ENCODE results near the gene ZNF567.
"Not testable (repeated sequence)": the region's sequence is repeated elsewhere in the genome, so short reads cannot be mapped to it uniquely, and the experiment has no call there.

ZNF567 gene

DNA sequence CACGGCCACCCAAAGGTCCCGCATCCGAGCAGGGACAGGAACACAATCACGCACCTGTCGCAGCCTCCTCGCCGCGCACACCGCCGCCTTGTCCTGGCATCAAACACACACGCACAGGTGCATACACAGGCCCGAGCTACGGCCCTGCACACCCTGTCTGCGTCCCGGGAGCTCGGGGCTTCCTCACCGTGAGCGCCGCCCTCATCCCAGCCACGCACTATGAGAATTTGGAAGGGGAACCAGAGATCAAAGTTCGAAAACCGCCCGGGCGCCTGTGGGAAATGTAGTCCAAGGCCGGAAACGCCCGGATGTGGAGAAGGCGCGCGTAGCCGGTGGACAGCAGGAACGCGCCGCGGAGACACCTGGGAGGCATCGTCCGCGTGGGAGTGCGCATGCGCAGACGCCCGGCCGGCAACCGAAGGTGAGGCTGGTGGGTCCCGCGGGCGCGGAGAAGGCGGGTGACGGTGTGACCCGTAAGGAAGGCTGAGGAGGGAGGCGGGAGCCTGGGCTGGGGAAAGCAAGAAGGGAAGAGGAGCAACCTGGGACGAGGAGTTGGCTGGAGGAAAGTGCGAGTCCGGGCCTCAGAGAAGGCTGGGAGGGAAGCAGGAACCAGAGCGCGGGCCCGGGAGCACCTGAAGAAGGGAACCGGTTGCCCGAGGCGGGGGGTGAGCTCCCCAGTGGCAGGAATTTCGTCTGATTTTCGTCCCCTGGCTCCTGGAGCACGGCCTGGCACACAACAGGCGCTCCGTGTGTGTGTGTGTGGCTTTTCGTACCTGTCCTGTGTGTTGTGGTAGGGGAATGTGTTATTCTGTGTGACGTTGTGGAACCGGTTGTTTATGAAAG, at the start of gene ZNF567:
ZNF567 (plus strand) TSS at position 399 of the 843 bp plus-strand sequence. CDS start 7,256 bp downstream, outside the sequence.
- DNase-seq (ENCODE audit: low read depth in 2 of 2), result peak; percentile 98

DNA sequence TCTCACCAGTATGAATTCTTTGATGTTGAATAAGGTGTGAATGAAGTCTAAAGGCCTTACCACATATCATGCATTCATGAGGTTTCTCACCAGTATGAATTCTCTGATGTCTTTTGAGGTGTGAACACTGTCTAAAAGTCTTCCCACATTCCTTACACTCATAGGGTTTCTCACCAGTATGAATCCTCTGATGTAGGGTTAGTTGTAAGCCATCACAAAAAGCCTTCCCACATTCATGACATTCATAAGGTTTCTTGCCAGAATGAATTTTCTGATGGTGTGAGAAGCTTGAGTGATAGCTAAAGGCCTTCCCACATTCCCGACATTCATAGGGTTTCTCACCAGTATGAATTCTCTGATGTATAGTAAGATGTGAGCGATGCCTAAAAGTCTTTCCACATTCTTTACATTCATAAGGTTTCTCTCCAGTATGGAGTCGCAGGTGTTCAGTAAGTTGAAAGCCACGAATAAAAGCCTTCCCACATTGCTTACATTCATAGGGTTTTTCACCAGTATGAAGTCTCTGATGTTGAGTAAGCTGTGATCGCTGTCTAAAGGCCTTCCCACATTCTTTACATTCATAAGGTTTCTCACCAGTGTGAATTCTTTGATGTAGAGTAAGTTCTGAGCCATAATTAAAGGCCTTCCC, 48.4 kb upstream of the ZNF567 start:
- DNase-seq (ENCODE audit: low read depth in 2 of 2), result no peak

DNA sequence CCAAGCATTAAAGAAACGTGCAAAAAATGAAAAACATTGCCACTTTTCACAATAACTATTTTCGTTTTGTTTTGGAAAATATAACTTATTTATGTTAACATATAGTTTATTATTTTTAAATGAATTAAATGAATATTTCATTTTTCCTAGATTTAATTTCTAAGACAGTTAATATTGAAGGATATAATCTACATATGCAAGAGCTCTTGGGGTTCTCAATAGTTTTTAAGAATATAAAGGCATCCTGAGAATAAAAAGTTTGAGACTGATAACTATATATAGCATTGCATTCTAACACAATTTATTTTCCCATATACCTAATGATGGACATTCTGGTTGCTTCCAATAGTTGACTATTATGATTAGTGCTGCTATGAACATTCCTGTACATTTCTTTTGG, 40.7 kb upstream of the ZNF567 start:
- DNase-seq (ENCODE audit: low read depth in 2 of 2), result no peak

DNA sequence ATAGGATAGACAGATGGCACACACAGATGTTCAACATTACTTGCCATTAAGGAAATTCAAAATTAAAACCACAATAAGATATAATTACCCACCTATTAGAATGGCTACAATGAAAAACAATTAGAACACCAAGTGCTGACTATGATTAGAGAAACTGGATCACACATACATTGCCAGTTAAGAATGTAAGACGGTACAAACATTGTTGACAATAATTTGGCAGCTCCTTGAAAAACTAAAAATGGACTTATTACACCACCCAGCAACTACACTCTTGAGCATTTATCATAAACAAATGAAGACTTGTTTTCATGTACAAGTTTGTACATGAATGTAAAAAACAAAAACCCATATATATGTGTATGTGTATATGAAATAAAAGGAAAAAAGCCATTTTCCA, 34.5 kb upstream of the ZNF567 start:
- DNase-seq (ENCODE audit: low read depth in 2 of 2), result no peak

DNA sequence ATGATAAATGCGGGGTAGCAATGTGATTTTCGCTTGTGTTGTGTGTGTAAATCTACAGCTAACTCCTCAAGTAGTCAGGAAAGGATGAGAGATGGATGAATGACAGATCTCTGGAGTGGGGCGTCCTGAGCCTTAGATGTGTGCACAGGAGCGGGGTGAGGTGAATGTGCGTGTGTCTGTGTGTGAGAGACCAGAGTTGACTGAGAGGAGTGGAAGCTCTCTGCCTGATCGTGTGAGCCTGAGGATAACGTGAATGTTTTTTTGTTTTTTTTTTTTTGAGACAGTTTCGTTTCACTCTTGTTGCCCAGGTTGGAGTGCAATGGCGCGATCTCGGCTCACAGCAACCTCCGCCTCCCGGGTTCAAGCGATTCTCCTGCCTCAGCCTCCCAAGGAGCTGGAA, 21.6 kb upstream of the ZNF567 start:
- DNase-seq (ENCODE audit: low read depth in 2 of 2), result no peak

DNA sequence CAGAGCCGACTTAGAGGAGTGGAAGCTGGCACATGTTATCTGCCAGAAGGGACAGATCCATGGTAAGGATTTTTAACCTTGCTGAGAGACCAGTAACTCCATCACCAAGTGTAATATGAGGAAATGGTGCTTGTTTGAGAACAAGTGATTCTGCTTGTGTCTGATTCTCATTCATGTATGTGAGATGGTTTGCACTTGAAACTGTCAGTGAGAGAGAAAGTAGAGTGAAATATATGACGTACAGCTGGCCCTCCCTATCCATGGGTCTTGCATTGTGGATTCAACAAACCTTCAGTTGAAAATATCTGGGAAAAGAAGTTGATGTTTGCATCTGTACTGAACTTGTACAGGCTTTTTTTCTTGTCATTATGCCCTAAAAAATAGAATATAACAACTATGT, 18.8 kb upstream of the ZNF567 start:
- no peak for DNase-seq (ENCODE audit: low read depth in 2 of 2)

DNA sequence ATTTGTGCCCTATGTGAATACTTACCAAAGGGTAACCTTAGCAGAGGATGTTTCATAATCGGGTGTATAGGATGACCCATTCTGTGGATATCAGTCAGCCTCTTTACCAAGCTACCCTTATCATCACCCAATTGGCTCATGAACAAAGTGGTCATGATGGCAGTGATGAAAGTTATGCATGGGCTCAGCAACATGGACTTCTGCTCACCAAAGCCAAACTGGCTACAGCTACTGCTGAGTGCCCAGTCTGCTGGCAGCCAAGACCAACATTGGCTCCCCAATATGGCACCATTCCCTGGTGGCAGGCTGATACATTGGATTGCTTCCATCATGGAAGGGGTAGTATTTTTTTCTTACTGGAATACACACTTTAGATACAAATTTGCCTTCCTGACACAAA, 15.0 kb upstream of the ZNF567 start:
- DNase-seq (ENCODE audit: low read depth in 2 of 2), result no peak

DNA sequence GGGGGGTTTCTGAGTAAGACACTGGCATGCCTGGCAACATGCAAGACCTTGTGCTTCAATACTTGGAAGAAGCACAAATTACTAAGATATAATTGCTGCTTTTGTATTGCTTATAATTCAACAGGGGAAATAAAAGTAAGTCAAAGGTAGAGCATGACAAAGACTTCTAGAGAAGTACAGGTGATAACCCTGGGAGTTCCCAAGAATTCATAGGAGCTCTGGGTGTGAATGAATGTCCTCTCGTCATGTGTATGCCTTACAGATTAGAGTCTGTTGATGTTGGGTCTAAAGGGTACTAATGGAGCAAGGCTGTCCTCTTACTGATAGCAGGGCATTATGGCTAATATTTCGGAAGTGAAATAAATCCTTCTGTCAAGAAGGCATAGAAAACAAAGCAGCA, 13.2 kb upstream of the ZNF567 start:
- no peak for DNase-seq (ENCODE audit: low read depth in 2 of 2)

DNA sequence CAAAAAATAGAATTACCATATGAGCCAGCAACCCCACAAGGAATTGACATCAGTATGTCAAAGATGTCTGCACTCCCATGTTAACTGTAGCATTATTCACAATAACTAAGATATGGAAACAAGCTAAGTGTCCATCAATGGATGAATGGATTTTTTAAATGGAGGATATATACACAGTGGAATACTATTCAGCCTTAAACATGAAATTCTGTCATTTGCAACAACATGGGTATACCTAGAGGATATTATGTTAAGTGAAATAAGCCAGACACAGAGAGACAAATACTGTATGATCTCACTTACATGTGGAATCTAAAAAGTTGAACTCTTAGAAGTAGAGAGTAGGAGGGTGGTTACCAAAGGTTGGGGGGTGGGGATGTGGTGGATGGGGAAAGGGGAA, 8.0 kb upstream of the ZNF567 start:
- DNase-seq (ENCODE audit: low read depth in 2 of 2), result no peak

DNA sequence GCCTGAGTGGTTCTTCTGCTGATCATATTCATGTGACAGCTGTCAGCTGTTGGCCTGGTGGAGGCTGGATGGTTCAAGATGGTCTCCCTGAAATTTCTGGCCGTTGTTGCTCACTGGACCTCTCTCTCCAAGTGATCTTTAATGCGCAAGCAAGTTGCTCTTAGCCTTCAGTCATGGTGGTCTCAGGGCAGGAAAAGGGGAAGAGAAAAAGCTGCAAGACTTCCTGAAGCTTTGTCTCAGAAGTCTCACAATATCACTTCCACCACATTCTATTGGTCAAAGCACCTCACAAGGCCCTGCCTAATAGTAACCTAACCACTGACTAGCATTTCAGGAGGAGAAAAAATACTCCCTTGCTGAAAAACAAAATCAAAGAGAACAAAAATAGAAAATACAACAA, 1.6 kb upstream of the ZNF567 start:
- no peak for DNase-seq (ENCODE audit: low read depth in 2 of 2)

DNA sequence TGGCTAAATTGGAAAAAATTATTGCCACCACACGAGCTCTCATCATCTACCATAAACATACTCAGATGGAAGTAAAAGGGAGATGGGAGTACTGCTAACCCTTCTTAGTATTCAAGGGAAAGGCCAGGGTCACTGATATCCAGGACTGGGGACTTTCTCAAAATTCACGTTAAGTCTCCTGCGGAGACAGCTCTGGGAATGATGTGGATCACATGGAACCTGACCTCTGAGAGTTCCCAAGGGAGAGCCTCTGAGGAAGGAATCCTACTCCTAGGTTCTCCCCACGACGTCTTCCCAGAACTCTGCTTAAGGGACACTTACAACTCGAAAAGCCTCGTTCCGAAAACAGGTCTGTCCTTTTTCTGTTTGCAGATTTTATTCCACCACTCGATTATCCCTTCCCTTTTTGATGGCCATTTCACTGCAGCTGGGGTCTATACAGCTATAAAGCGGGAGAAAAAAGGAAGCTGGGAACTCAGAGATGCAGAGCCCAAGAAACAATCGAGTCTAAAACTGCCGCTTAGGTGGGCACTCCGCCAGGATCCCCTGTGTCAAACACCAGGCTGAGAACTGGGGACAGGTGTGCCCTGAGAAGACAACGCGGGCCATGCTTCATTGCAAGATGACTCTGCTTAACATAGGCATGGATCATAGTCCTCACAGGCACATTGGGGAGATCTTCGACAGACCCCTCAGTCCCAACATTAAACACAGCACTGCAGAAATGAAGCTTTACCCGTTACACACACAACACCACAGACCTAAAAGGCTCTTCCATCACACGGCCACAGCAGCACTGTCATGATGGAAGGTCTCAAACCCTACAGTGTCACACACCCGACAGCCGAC, 823 bp upstream of the ZNF567 start:
- DNase-seq (ENCODE audit: low read depth in 2 of 2), result no peak

DNA sequence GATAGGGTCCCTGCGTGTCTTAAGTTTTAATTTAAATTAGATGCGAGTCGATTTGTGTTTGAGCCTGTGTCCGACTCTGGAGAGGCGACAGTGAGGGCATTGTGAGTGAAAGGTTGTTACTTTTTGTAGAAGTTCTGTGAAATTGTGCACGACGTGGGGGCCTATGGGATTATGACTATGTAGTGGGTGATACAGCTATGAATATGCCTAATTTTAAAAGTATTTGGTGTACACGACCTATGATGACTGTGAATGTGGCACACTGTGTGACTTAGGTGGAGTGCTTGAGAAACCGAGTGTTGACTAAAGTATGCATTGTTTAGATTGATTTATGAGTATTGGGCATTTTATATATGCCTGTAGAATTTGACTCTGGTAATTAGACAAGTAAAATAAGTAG, 646 bp downstream of the ZNF567 start:
- DNase-seq (ENCODE audit: low read depth in 2 of 2), result no peak

DNA sequence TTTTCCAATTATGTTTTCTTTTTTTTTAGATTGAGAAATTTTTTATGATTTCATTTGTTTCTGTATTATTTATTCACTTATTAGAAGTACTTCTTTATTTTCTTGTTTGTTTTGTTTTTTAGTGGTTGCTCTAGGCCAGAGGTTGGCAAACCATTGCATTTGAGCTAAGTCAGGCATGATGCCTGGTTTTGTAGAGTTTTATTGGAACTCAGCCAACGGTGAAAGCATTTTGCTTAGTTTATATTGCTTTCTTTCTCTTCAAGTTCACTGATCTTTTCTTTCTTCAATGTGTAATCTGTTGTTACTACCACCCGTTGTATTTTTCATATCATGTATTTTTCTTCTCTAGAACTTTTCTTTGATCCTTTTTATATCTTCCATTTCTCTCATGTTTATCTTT, 19.7 kb downstream of the ZNF567 start:
- DNase-seq (ENCODE audit: low read depth in 2 of 2), result no peak

DNA sequence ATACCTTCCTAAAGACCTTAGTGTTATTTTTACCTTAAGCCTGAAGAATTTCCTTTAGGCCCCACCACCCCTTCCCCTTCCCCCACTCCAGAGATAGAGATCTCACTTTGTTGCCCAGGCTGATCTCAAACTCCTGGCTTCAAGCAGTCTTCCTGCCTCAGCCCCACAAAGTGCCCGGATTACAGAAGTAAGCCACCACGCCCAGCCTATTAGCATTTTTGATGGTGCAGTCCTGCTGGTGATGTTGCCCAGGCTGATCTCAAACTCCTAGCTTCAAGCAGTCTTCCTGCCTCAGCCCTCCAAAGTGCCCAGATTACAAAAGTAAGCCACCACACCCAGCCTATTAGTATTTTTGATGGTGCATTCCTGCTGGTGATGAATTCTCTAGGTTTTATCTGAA, 22.0 kb downstream of the ZNF567 start:
- DNase-seq (ENCODE audit: low read depth in 2 of 2), result no peak

DNA sequence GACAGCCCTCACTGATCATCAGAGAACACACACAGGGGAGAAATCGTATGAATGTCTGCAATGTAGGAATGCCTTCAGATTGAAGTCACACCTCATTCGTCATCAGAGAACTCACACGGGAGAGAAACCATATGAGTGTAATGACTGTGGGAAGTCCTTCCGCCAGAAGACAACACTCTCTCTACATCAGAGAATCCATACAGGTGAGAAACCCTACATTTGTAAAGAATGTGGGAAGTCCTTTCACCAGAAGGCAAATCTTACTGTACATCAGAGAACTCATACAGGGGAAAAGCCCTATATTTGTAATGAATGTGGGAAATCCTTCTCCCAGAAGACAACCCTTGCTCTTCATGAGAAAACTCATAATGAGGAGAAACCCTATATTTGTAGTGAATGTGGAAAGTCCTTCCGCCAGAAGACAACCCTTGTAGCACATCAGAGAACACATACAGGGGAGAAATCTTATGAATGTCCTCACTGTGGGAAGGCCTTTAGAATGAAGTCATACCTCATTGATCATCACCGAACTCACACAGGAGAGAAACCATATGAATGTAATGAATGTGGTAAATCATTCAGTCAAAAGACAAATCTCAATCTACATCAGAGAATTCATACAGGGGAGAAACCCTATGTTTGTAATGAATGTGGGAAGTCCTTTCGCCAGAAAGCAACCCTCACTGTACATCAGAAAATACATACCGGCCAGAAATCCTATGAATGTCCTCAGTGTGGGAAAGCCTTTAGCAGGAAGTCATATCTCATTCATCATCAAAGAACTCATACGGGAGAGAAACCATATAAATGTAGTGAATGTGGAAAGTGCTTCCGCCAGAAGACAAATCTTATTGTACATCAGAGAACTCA, 32.5 kb downstream of the ZNF567 start:
- DNase-seq (ENCODE audit: low read depth in 2 of 2), result no peak

DNA sequence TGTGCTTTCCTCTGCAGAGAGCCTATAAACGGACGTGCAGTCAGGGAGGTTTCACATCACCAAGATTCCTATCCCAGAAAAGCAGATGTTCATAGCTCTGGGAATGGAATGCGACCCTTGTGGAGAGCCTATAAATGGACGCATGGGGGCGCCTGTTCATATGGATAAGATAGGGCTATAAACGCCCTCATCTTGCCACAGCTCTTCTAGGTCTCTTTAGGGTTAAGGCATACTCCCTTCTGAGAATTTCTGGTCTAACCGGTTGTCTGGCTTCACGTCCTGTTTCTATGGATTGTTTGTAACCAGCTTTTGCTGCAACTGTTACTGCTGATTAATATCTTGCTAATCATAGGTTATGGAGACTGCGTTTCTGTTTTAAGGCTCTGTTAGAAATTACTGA, 48.8 kb downstream of the ZNF567 start:
- not testable (repeated sequence) for DNase-seq (ENCODE audit: low read depth in 2 of 2)

DNA sequence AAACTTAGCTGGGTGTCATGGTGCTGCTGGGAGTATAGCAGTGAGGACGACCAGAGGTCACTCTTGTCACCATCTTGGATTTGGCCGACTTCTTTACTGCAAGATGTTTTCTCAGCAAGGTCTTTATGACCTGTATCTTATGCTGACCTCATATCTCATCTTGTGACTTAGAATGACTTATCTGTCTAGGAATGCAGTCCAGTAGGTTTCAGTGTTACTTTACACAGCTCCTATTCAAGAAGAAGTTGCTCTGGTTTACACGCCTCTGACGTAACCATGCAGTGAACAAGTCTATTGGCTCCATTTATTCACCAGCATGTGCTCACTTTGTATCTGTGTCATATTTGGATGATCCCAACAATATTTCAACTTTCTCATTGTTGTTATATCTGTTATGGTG, 58.5 kb downstream of the ZNF567 start:
- no peak for DNase-seq (ENCODE audit: low read depth in 2 of 2)

DNA sequence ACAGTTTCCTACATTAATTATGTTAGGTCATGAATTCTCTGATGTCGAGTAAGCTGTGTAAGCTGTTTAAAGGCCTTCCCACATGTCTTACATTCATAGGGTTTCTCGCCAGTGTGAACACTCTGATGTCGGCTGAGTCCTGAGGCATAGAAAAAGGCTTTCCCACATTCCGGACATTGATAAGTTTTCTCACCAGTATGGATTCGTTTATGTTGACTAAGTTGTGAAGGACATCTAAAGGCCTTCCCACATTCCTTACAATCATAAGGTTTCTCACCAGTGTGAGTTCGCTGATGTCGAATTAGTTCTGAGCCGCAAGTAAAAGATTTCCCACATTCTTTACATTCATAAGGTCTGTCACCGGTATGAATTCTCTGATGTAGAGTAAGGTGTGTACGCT, 60.3 kb downstream of the ZNF567 start:
- no peak for DNase-seq (ENCODE audit: low read depth in 2 of 2)

DNA sequence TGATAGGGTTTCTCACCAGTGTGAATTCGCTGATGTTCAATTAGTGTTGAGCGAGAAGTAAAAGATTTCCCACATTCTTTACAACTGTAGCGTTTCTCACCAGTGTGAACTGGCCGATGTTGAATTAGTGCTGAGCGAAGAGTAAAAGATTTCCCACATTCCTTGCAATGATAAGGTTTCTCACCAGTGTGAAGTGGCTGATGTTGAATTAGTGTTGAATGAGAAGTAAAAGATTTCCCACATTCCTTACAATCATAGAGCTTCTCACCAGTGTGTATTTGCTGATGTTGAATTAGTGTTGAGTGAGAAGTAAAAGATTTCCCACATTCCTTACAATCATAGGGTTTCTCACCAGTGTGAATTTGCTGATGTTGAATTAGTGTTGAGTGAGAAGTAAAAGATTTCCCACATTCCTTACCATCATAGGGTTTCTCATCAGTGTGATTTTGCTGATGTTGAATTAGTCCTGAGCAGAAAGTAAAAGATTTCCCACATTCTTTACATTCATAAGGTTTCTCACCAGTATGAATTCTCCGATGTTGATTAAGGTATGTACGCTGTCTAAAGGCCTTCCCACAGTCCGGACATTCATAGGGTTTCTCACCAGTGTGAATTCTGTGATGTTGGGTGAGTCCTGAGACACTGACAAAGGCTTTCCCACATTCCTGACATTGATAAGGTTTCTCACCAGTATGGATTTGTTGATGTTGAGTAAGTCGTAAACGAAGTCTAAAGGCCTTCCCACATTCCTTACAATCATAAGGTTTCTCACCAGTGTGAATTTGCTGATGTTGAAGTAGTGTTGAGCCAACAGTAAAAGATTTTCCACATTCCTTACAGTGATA, 61.2 kb downstream of the ZNF567 start:
- no peak for DNase-seq (ENCODE audit: low read depth in 2 of 2)

DNA sequence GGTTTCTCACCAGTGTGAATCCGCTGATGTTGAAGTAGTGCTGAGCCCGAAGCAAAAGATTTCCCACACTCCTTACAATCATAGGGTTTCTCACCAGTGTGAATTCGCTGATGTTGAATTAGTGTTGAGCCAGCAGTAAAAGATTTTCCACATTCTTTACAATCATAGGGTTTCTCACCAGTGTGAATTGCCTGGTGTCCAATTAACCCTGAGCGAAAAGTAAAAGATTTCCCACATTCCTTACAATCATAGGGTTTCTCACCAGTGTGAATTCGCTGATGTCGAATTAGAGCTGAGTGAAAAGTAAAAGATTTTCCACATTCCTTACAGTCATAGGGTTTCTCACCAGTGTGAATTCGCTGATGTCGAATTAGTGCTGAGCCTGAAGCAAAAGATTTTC, 62.2 kb downstream of the ZNF567 start:
- not testable (repeated sequence) for DNase-seq (ENCODE audit: low read depth in 2 of 2)

Data from stimulated activated CD8-positive, alpha-beta memory T cell treated with anti-CD3 and anti-CD28 coated beads, Interleukin-2, amount 100 ng/mL, for 48 hours (primary cell).